ENCODE results near the gene C1orf74.

C1orf74 gene

DNA sequence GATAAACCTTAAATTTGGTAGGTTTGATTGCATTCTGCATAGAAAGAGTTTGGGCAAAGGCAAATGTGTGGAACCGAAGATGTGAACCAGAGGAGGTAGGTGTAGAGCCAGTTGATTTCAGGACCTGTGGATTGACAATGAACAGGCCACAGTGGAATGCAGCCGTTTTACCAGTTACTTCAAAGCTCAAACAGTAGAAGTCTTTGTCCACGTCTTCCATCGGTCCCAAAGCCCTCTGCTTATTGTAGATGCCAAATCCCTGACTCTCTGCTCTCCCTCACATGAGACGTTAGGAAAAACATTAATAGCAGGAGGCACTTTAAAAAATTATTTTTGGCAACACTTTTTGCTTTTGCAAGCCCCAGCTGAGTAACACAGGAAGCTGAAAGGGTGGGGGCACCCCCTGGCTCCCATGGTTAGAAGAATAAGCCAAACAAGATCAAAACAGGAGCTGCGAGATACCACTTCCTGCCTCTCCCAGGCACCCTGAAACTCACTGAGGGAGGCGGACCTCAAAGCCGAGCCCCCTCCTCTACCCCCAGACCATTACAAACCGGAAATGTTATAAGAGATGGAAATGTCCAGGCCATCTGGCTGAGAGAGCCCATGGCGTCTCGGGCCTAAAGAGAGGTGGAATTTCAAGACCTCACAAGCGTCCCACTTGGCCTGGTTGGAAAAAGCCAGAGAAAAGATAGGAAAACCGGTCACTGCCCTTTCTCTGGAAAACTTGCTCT is 15.0 kb downstream of the C1orf74 start:
- DNase-seq: peak; percentile 24 to 68 (median 40)

GRCh38 chr1:209768354-209768774 is 16.0 kb downstream of the C1orf74 start:
- DNase-seq: peak; percentile 17 to 58 (median 40)

DNA sequence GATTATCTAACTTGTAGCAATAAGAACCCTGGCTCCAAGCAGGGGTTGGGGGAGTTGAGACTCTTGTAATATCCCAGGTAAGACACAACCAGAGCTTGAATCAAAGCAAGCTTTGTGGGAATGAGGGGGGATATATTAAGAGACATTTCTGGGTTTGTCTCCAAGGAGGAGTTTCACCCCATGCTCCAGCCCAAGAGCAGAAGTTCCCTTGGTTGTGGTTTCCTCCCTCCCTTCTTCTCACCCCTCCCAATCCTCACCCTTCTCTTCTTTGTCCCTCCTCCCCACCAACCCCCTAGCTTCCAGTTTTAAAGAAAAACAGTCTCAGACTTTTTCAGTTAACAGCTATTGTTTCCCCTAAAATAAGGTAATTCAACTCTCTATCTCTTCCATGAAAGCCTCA is 16.7 kb downstream of the C1orf74 start:
- no peak for DNase-seq

DNA sequence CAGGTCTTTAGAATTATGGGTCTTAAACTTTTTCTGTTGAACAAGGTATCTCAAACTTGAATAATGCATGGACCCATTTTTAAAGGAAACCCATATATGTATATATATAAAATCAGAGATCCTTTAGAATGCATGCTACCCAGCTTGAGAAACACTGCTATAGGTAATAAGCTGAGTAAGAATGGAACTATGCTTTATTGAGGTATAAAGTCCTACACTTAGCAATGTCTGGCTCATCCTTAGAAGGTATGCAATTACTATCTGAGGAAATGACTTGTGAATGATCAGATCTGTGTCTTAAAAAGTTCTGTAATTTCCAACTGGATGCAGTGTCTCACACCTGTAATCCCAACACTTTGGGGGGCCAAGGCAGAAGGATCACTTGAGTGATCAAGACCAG is 17.3 kb downstream of the C1orf74 start:
- no peak for DNase-seq

DNA sequence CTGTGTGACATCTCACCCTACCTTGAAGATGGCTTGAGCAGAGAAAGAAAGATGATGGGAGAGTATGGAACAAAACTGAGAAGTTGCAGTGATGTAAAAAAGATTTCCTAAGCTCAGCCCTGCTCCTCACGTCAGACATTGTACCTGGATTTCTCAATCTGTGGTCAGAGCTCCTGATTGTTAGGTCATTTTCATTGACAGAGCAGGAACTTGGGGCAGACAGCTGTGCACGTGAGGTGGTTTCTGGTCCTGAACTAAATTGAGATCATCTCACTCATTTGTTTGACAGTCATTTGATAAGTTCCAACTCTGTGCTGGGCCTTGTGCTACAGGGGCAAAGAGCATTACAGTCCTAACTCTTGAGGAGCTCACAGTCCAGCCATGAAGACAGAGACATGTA is 18.3 kb downstream of the C1orf74 start:
- DNase-seq: no peak

DNA sequence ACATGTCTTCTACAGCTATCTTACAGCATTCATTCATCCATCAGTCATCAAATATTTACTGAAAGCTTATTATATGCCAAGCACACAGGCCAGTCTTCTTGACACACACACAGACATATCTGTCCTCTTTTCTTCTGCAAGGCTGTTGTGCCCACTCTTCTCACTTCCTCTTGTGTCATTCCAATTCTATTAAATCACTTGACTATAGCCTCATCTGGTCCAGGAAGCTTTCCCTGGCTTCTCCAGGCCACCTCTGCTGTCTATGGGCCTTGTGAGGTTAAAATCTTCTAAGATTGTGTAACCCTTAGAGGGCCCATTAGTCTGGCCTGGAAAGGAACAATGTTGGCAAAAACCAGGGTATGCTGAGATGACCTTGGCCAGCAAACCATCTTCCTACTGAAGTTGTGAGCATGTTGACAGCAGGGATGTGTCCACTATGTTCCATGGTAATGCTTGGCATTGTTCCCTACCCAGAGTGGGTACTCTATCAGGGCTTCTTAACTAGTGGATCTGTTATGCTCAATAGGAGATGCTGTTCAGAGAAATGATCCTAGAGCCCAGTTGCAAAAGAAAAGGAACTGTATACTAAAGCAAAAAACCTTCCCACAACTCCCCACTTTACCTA is 23.2 kb downstream of the C1orf74 start:
- DNase-seq: no peak

- DNase-seq: no peak
Observed at GRCh38 chr1:209759829-209760359, 24.5 kb downstream of the C1orf74 start.

GRCh38 chr1:209758400-209758799 is 26.0 kb downstream of the C1orf74 start:
- DNase-seq: no peak

- DNase-seq: no peak
Observed at GRCh38 chr1:209756615-209757445, 27.5 kb downstream of the C1orf74 start.

- peak; percentile 23 to 61 (median 43) for DNase-seq
Observed at GRCh38 chr1:209755926-209756614, 28.3 kb downstream of the C1orf74 start, which contains the start of gene TRAF3IP3. Gene TRAF3IP3, plus strand, starts transcription at chr1:209756053. Its CDS starts 3,987 bp downstream, at chr1:209760040.

DNA sequence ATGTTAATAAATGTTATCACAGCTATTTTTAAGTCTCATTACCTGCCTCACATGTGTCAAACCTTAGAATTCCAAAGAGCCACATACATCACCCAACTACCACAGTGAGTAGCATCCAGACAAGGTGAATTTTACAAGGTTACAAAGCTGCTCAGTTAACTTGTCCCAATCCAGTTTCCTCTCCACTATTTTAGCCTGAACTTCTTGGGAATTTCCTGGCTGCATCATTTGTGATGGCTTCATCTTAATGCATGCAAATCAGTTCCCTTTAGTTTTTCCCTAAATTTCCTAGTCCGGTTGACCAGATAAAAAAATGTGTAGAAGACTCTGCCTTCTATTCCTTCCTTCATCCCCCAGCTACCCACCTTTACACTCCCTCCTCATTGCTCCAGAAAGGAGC is 29.1 kb downstream of the C1orf74 start:
- DNase-seq: no peak

DNA sequence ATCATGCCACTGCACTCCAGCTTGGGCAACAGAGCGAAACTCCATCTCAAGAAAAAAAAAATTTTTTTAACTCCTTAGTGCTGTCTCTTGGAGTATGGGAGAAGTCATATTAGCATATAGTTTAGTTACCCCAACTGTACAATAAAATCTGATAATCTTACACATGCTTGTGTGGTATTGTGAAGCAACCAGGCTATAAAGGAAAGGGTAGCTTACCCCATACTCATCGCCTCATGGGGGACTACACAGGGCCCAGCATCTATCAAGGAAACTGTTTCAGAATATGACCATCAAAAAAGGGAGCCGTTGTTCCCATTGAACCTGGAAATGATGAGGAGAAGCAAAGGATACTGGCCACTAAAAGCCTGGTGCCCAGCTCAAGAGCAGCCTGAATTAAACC is 31.5 kb downstream of the C1orf74 start:
- no peak for DNase-seq

DNA sequence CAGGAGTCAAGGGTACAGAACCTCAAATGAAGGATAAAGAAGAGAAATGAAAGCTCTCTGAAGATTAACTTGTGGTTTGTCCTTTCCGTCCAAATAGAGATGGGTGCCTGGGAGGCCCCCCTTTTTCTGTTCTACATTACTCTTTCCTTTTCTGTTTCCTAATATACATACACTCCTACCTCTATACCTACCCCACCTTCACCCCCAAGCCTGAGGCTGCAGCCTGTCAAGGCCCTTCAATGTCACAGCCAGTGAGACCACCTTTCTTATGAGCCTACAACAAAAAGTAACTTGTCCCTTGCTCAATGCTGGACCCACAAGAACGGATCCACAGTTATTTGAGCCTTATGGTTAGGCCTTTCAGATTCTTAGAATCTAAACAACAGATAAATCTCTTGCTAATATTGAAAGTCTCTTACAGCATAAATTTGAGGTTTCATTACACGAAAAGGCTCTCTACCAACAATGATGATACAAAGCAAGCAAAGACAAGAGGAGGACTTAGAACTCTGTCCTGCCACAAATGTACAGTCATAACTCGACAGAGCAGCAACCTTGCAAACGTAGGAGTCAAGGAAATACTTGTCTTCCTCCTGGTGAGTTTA is 32.6 kb downstream of the C1orf74 start:
- DNase-seq: no peak

DNA sequence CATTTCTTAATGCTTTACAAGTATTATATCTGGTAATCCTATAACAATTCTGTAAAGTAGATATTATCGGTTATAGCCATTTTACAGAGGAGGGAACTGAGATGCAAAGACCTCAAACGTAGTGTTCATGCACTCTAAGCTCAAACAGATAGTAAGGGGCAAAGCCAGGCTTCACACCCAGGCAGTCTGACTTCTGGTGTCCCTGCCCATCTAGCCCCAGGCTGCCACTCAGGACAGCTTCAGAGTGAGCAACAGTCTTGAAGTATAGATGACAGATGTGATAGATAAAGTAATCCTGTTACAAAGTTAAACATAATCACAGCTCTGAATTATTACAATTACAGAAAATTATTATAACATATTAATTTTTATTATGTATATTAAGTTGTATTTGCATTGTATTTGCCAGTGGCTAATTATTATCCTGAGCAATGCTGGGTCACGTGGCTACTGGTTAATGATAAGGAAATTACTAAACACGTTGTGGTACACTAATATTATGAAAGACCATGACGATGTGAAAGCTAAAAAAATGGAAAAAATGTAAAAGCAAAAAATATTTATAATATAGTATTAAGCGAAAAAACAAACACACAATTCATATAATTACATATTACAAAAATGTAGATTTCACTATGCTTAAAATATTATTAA is 34.6 kb downstream of the C1orf74 start:
- DNase-seq: no peak

DNA sequence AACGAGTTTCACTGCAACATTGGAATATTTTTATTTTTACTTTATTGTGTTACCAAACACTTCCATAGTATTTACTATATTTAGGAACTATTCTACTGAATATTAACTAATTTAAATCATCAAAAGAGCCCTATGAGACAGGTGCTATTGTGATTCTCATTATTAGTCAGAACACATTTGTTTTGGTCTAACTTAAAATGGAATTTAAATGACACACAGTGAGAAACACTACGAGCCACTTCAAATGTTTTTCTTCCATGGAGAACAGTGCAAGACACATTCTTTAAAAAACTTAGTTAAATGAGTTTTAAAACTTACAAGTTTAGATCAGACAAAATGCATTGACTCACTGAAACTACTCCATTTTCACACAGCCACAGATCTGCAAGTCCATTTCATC is 35.2 kb downstream of the C1orf74 start:
- DNase-seq: no peak

DNA sequence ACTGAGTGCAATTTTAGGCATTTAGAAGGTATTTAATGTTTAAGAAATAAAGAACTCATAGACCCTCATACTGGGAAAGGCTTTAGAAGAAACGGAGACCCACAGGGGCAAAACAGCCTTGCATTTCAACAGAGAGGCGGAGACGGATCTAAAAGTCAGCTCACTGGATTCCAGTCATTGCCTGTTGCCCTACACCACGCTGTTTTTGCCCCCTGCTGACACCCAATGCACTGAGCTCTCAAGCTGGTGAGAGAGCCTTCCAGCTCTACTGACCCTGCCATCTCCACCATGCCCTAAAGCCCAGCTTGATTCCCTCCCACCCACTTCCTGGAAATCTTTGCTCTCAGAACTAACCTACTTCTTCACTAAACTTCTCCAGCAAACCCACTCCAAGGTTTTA is 35.7 kb downstream of the C1orf74 start:
- DNase-seq: no peak

GRCh38 chr1:209747580-209748262 is 36.6 kb downstream of the C1orf74 start:
- peak; percentile 67 to 76 (median 74) for DNase-seq

DNA sequence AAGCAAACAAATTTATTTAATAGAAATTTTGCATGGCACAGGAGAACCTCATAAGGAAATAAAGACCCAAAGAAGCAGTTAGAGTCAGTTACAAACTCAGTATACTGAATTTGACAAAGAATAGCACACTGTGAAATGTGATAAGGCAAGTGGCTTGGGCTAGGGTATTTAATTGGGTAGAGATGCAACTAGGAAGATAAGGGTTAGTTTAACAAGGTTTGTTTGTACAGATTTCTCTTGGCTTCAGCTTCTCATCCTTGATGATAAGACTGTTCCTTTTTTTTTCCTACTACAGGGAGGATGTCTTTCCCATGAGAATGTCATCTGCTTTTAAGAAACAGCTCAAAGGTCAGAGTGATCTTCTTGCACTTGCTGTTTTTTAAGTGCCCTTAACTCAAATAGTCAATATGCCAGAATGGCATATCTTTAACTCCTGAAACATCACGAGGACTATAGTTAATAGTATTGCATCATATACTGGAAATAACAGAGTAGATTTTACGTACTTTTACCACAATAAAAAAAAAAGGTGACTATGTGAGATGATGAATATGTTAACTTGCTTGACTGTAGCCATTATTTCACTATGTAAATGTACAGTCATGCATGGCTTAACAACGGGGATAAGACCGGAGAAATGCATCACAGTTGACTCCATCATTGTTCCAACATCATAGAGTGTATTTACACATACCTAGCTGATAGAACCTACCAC is 37.8 kb downstream of the C1orf74 start:
- no peak for DNase-seq

GRCh38 chr1:209743145-209743482 is 41.2 kb downstream of the C1orf74 start:
- no peak for DNase-seq

- DNase-seq: no peak
Observed at GRCh38 chr1:209742409-209743144, 41.8 kb downstream of the C1orf74 start.

All from activated naive CD4-positive, alpha-beta T cell (primary cell).